AG04450 (cell line): ENCODE data around the gene ADCY3. TPM values are rescaled to one million over a fixed set of nuclear protein-coding genes. Genes with fewer than 3 reads are reported as not detected.

Experiments
- CTCF ChIA-PET: fragments of 300-600, 350-600 bp; formaldehyde crosslinking; extraction: SDS; loops from one replicate; lab custom pipeline; 2022; ENCODE audit warnings: antibody characterized with exemption, inconsistent platforms; lab: Charles Lee
- POLR2A ChIA-PET: fragments of 350-600 bp; formaldehyde crosslinking; extraction: SDS; loops from one replicate; lab custom pipeline; 2021; ENCODE audit warnings: antibody characterized with exemption, inconsistent platforms; lab: Yijun Ruan, JAX
- DNase-seq: peaks from one replicate; pipeline ENCODE4 v3.0.0-alpha.2; 2011; ENCODE audit warnings: low read depth, low spot score
- H3K27ac ChIP-seq: one replicate; pipeline ENCODE4 v1.5.1; 2012; ENCODE audit warnings: low read depth, low read length, control low read depth
- H3K27me3 ChIP-seq: one replicate; pipeline ENCODE4 v1.6.0; 2012; ENCODE audit warnings: low read length; ENCODE audit not compliant: control insufficient read depth, insufficient read depth
- H3K4me3 ChIP-seq: 2 replicates; pipeline ENCODE4 v1.5.1; 2011; ENCODE audit warnings: mild to moderate bottlenecking, low read depth, low read length, control low read depth
- H3K9me3 ChIP-seq: 2 replicates; pipeline ENCODE4 v1.5.1; 2012; ENCODE audit warnings: low read length; ENCODE audit not compliant: control insufficient read depth, insufficient read depth
- CTCF ChIP-seq: IDR thresholded peaks from 2 replicates; pipeline ENCODE4 v1.5.1; 2011; ENCODE audit warnings: low read depth, low read length, control low read depth, inconsistent platforms
- polyA plus RNA-seq: library from polyadenylated mRNA; depleted of rRNA; stranded (reverse); fragments of >200 nt; gene quantifications from 2 replicates; pipeline ENCODE4 v1.2.3, GENCODE V29; 2011

ADCY3 gene
- polyA plus RNA-seq, 1 experiment, result 29.6 TPM

- peak overlapping the region; percentile 62 for H3K27ac ChIP-seq
- POLR2A ChIA-PET, result interaction anchor here (0.6 kb wide), 1 partner anchor 42 kb away, joined by 3 read pairs; no protein-coding TSS in a partner anchor
- CTCF ChIA-PET, result interaction anchor here (2.6 kb wide), 1 partner anchor 407 kb away, joined by 10 read pairs; no protein-coding TSS in a partner anchor
These were observed 103.2 kb downstream of the ADCY3 start for GRCh38 chr2:24816884-24817283.

GRCh38 chr2:24816404-24816803 lies 103.6 kb downstream of the ADCY3 start:
- DNase-seq, result no peak
- CTCF ChIA-PET, result interaction anchor here (1.2 to 5.2 kb wide), 2 partner anchors 25 to 407 kb away, joined by 5 to 22 read pairs; partner anchors contain the start of genes CENPO and PTRHD1
- POLR2A ChIA-PET, result no interaction called here
- no peak for TF ChIP-seq CTCF
- Histone ChIP-seq H3K27ac (peak overlapping the region; percentile 62), H3K9me3 (no peaks in the 10 kb centered on the region), H3K4me3 (no peak overlapping the region), H3K27me3 (no peaks in the 10 kb centered on the region)

More at GRCh38 chr2:24816884-24817283, 103.2 kb downstream of the ADCY3 start:
- H3K27me3 ChIP-seq, result no peaks in the 10 kb centered on the region
- H3K4me3 ChIP-seq, result no peak overlapping the region
- no peak for TF ChIP-seq CTCF
- H3K9me3 ChIP-seq, result no peaks in the 10 kb centered on the region
- peak; percentile 56 for DNase-seq

- H3K4me3 ChIP-seq, result no peak overlapping the region
- no peaks in the 10 kb centered on the region for H3K27me3 ChIP-seq
- ChIA-PET POLR2A (no interaction called here), CTCF (interaction anchor here (1.0 to 5.2 kb wide), 3 partner anchors 13 to 406 kb away, joined by 3 to 22 read pairs (median 5); partner anchors contain the start of genes CENPO and PTRHD1)
- H3K27ac ChIP-seq, result no peak overlapping the region
- H3K9me3 ChIP-seq, result no peaks in the 10 kb centered on the region
- no peak for DNase-seq
- TF ChIP-seq CTCF, result no peak
These were observed 104.9 kb downstream of the ADCY3 start for GRCh38 chr2:24815171-24815570.

- Histone ChIP-seq H3K27ac (no peak overlapping the region), H3K27me3 (no peaks in the 10 kb centered on the region), H3K9me3 (no peaks in the 10 kb centered on the region), H3K4me3 (no peak overlapping the region)
- DNase-seq, result no peak
- no peak for TF ChIP-seq CTCF
- POLR2A ChIA-PET, result no interaction called here
- CTCF ChIA-PET, result interaction anchor here (1.0 to 5.2 kb wide), 2 partner anchors 13 to 23 kb away, joined by 3 to 22 read pairs; partner anchors contain the start of genes CENPO and PTRHD1
These were observed 105.5 kb downstream of the ADCY3 start for GRCh38 chr2:24814516-24814915.

- CTCF ChIA-PET, result interaction anchor here (2.1 to 5.2 kb wide), 3 partner anchors 14 to 404 kb away, joined by 7 to 22 read pairs (median 12); partner anchors contain the start of genes CENPO and PTRHD1
- H3K4me3 ChIP-seq, result no peak overlapping the region
- no peaks in the 10 kb centered on the region for H3K27me3 ChIP-seq
- POLR2A ChIA-PET, result no interaction called here
- no peaks in the 10 kb centered on the region for H3K9me3 ChIP-seq
- TF ChIP-seq CTCF, result no peak
- no peak for DNase-seq
- no peak overlapping the region for H3K27ac ChIP-seq
These were observed 106.3 kb downstream of the ADCY3 start for GRCh38 chr2:24813691-24814137.
